ENCODE measurements around the gene DXO.
"Not testable (repeated sequence)": the region's sequence is repeated elsewhere in the genome, so short reads cannot be mapped to it uniquely, and the experiment has no call there.

The DXO gene

GRCh38 chr6:31977816-31978431 is 6.0 kb upstream of the DXO start:
- DNase-seq (ENCODE audit: low read depth, low spot score): no peak
- no peak overlapping the region for H3K4me3 ChIP-seq

GRCh38 chr6:31976065-31976464 is 4.1 kb upstream of the DXO start:
- not testable (repeated sequence) for H3K9ac ChIP-seq (ENCODE audit: insufficient read length); H3K9me3 ChIP-seq (ENCODE audit: low read depth, low read length); H3K4me3 ChIP-seq; H3K36me3 ChIP-seq (ENCODE audit: insufficient read depth, low read length); H3K27ac ChIP-seq; DNase-seq (ENCODE audit: low read depth, low spot score)

More at GRCh38 chr6:31977816-31978431, 6.0 kb upstream of the DXO start:
- Histone ChIP-seq H3K9me3 (ENCODE audit: low read depth, low read length) (no peaks in the 10 kb centered on the region), H3K27ac (no peak overlapping the region), H3K9ac (ENCODE audit: insufficient read length) (no peak overlapping the region), H3K36me3 (ENCODE audit: insufficient read depth, low read length) (no peaks in the 10 kb centered on the region)
- no peak for TF ChIP-seq POLR2AphosphoS5 (IDR thresholded peaks at IDR 0.05; ENCODE audit: borderline replicate concordance, low read depth, low read length)
- TF ChIP-seq FOXP2 (optimal IDR thresholded peaks at IDR 0.05; ENCODE audit: control extremely low read depth, extremely low read length, insufficient read depth): no peak
- TF ChIP-seq EZH2 (IDR thresholded peaks at IDR 0.05): no peak

GRCh38 chr6:31972709-31973350 is 892 bp upstream of the DXO start:
- no peak for TF ChIP-seq FOXP2 (optimal IDR thresholded peaks at IDR 0.05; ENCODE audit: control extremely low read depth, extremely low read length, insufficient read depth)
- TF ChIP-seq POLR2AphosphoS5 (IDR thresholded peaks at IDR 0.05; ENCODE audit: borderline replicate concordance, low read depth, low read length): no peak
- TF ChIP-seq EZH2 (IDR thresholded peaks at IDR 0.05): no peak
- Histone ChIP-seq H3K4me3 (peak overlapping the region; percentile 89), H3K9ac (ENCODE audit: insufficient read length) (peak overlapping the region; percentile 89), H3K36me3 (ENCODE audit: insufficient read depth, low read length) (peaks cover 21% of the 10 kb centered on the region; the same call in 1 of the 2 replicates), H3K27ac (peak overlapping the region; percentile 89), H3K9me3 (ENCODE audit: low read depth, low read length) (no peaks in the 10 kb centered on the region)
- no peak for DNase-seq (ENCODE audit: low read depth, low spot score)

- no peak for DNase-seq (ENCODE audit: low read depth, low spot score)
- TF ChIP-seq EZH2 (IDR thresholded peaks at IDR 0.05) (no peak), POLR2AphosphoS5 (IDR thresholded peaks at IDR 0.05; ENCODE audit: borderline replicate concordance, low read depth, low read length) (no peak), FOXP2 (optimal IDR thresholded peaks at IDR 0.05; ENCODE audit: control extremely low read depth, extremely low read length, insufficient read depth) (no peak)
- Histone ChIP-seq H3K9ac (ENCODE audit: insufficient read length) (peak overlapping the region; percentile 89), H3K9me3 (ENCODE audit: low read depth, low read length) (no peaks in the 10 kb centered on the region), H3K36me3 (ENCODE audit: insufficient read depth, low read length) (peaks cover 35% of the 10 kb centered on the region; the same call in 1 of the 2 replicates), H3K4me3 (peak overlapping the region; percentile 89), H3K27ac (peak overlapping the region; percentile 89)
These were observed 502 bp downstream of the DXO start for GRCh38 chr6:31971279-31971992.

- TF ChIP-seq POLR2AphosphoS5 (IDR thresholded peaks at IDR 0.05; ENCODE audit: borderline replicate concordance, low read depth, low read length) (peak; percentile 67), FOXP2 (optimal IDR thresholded peaks at IDR 0.05; ENCODE audit: control extremely low read depth, extremely low read length, insufficient read depth) (no peak)
- H3K27ac ChIP-seq: peak overlapping the region; percentile 89; the same call in 1 of the 2 replicates
- H3K4me3 ChIP-seq: peak overlapping the region; percentile 89
These were observed 1.2 kb downstream of the DXO start for GRCh38 chr6:31970604-31971271.

GRCh38 chr6:31969712-31970603 is 2.0 kb downstream of the DXO start:
- Histone ChIP-seq H3K4me3 (peak overlapping the region; percentile 89), H3K36me3 (ENCODE audit: insufficient read depth, low read length) (peaks cover 42% of the 10 kb centered on the region; the same call in 1 of the 2 replicates), H3K27ac (peak overlapping the region; percentile 36; the same call in 1 of the 2 replicates), H3K9me3 (ENCODE audit: low read depth, low read length) (no peaks in the 10 kb centered on the region), H3K9ac (ENCODE audit: insufficient read length) (peak overlapping the region; percentile 89)
- TF ChIP-seq POLR2AphosphoS5 (IDR thresholded peaks at IDR 0.05; ENCODE audit: borderline replicate concordance, low read depth, low read length): no peak
- no peak for TF ChIP-seq FOXP2 (optimal IDR thresholded peaks at IDR 0.05; ENCODE audit: control extremely low read depth, extremely low read length, insufficient read depth)
- TF ChIP-seq EZH2 (IDR thresholded peaks at IDR 0.05): no peak
- no peak for DNase-seq (ENCODE audit: low read depth, low spot score)

More at GRCh38 chr6:31970604-31971271, 1.2 kb downstream of the DXO start:
- H3K36me3 ChIP-seq (ENCODE audit: insufficient read depth, low read length): peaks cover 39% of the 10 kb centered on the region; the same call in 1 of the 2 replicates
- peak overlapping the region; percentile 89 for H3K9ac ChIP-seq (ENCODE audit: insufficient read length)
- no peak for DNase-seq (ENCODE audit: low read depth, low spot score)
- H3K9me3 ChIP-seq (ENCODE audit: low read depth, low read length): no peaks in the 10 kb centered on the region

GRCh38 chr6:31968791-31969711 is 2.9 kb downstream of the DXO start:
- Histone ChIP-seq H3K36me3 (ENCODE audit: insufficient read depth, low read length) (peaks cover 48% of the 10 kb centered on the region; the same call in 1 of the 2 replicates), H3K9ac (ENCODE audit: insufficient read length) (no peak overlapping the region)
- no peak; the same call in 1 of the 2 replicates for TF ChIP-seq POLR2AphosphoS5 (IDR thresholded peaks at IDR 0.05; ENCODE audit: borderline replicate concordance, low read depth, low read length)
- TF ChIP-seq FOXP2 (optimal IDR thresholded peaks at IDR 0.05; ENCODE audit: control extremely low read depth, extremely low read length, insufficient read depth): no peak
- TF ChIP-seq EZH2 (IDR thresholded peaks at IDR 0.05): no peak

More at GRCh38 chr6:31968791-31969711, 2.9 kb downstream of the DXO start:
- Histone ChIP-seq H3K27ac (peak overlapping the region; percentile 36; the same call in 1 of the 2 replicates), H3K4me3 (no peak overlapping the region), H3K9me3 (ENCODE audit: low read depth, low read length) (no peaks in the 10 kb centered on the region)
- DNase-seq (ENCODE audit: low read depth, low spot score): no peak

Data from SK-N-MC (cell line).